HL-60 (cell line): ENCODE data around the gene AKT3.

ENCODE experiments used
- DNase-seq, 2 experiments: peaks; one replicate each; pipeline ENCODE4 v3.0.0-alpha.2; 2010 to 2020; ENCODE audit warnings: low read depth in 1 of 2, low spot score in 1 of 2
- H3K27ac ChIP-seq: fragments of 250-450 bp; sonication (Bioruptor Pico); replicated peaks from 2 replicates; pipeline ENCODE4 v1.5.1; 2020; ENCODE audit warnings: mild to moderate bottlenecking, moderate library complexity
- H3K27me3 ChIP-seq: fragments of 250-450 bp; sonication (Bioruptor Pico); 2 replicates; pipeline ENCODE4 v1.5.1; 2021; ENCODE audit warnings: mild to moderate bottlenecking, moderate library complexity; ENCODE audit not compliant: insufficient read depth, poor library complexity, severe bottlenecking
- H3K4me3 ChIP-seq: replicated peaks from 2 replicates; pipeline ENCODE4 v1.5.1; 2011; ENCODE audit warnings: mild to moderate bottlenecking, control low read depth, low read length; ENCODE audit not compliant: insufficient read depth
- GABPA ChIP-seq: IDR thresholded peaks from 2 replicates; pipeline ENCODE4 v1.6.1; 2012; ENCODE audit warnings: low read depth
- POLR2AphosphoS5 ChIP-seq: IDR thresholded peaks from 2 replicates; pipeline ENCODE4 v1.6.1; 2012; ENCODE audit warnings: low read depth
- REST ChIP-seq: IDR thresholded peaks from 2 replicates; pipeline ENCODE4 v1.6.1; 2012; ENCODE audit warnings: low read depth; ENCODE audit not compliant: insufficient replicate concordance
- SPI1 ChIP-seq: IDR thresholded peaks from 2 replicates; pipeline ENCODE4 v1.6.1; 2012; ENCODE audit warnings: low read depth, mild to moderate bottlenecking, borderline replicate concordance
- TF ChIP-seq, protein P1 (sequence below): IDR thresholded peaks from one replicate; pipeline ENCODE4 v1.5.1; 2011; ENCODE audit warnings: low read length, control low read depth, inconsistent platforms; ENCODE audit not compliant: insufficient read depth

The AKT3 gene

GRCh38 chr1:243740255-243740999, 109.6 kb downstream of the AKT3 start:
- Histone ChIP-seq H3K27me3 (no peaks in the 10 kb centered on the region), H3K4me3 (no peak overlapping the region), H3K27ac (no peak overlapping the region)
- no peak for DNase-seq
- no peak for TF ChIP-seq POLR2AphosphoS5
- no peak for TF ChIP-seq SPI1
- TF ChIP-seq REST: no peak
- TF ChIP-seq, protein P1, sequence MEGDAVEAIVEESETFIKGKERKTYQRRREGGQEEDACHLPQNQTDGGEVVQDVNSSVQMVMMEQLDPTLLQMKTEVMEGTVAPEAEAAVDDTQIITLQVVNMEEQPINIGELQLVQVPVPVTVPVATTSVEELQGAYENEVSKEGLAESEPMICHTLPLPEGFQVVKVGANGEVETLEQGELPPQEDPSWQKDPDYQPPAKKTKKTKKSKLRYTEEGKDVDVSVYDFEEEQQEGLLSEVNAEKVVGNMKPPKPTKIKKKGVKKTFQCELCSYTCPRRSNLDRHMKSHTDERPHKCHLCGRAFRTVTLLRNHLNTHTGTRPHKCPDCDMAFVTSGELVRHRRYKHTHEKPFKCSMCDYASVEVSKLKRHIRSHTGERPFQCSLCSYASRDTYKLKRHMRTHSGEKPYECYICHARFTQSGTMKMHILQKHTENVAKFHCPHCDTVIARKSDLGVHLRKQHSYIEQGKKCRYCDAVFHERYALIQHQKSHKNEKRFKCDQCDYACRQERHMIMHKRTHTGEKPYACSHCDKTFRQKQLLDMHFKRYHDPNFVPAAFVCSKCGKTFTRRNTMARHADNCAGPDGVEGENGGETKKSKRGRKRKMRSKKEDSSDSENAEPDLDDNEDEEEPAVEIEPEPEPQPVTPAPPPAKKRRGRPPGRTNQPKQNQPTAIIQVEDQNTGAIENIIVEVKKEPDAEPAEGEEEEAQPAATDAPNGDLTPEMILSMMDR: no peak

GRCh38 chr1:243739335-243740003, 110.6 kb downstream of the AKT3 start:
- no peak for DNase-seq
- Histone ChIP-seq H3K27me3 (no peaks in the 10 kb centered on the region), H3K27ac (no peak overlapping the region), H3K4me3 (no peak overlapping the region)
- TF ChIP-seq, protein P1: no peak
- no peak for TF ChIP-seq SPI1
- no peak for TF ChIP-seq POLR2AphosphoS5
- TF ChIP-seq GABPA: no peak
- no peak for TF ChIP-seq REST

DNA sequence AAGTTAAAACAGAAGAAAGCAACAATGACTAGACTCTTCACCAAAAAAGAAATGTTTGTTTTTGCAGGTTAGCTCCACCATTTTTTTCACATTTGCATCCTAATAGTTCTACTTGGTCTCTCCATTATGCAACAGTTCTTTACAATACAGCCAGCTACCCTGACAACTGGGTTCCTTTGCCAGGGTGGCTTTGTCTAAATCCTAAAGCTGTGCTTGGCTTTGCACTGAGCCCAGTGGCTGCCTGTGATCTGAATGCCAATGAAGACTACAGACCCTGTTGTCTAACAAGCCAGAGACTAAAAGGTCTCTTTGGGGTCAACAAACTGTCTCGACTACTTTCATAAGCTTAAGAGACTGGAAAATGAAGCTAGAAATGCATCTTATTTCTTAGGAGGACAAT, 112.0 kb downstream of the AKT3 start:
- TF ChIP-seq, protein P1: no peak
- TF ChIP-seq REST (no peak), GABPA (no peak), POLR2AphosphoS5 (no peak), SPI1 (no peak)
- DNase-seq: no peak

More for the DNA sequence above, 112.0 kb downstream of the AKT3 start:
- Histone ChIP-seq H3K27ac (no peak overlapping the region), H3K27me3 (no peaks in the 10 kb centered on the region), H3K4me3 (no peak overlapping the region)
